Thyroid gland (tissue), 4 donors: ENCODE data around the gene PLEKHN1. TPM values are rescaled to one million over a fixed set of nuclear protein-coding genes. Genes with fewer than 3 reads are reported as not detected.

Source experiments
- DNase-seq, 2 donors: peaks; one replicate each; pipeline ENCODE4 v3.0.0-alpha.2; 2019
- H3K27ac ChIP-seq, 3 donors: fragments of 200-600 bp; sonication (generic); 1 replicate in 2 of 3; 2 replicates in 1 of 3; pipeline ENCODE4 v1.5.1; 2016 to 2019; ENCODE audit warnings: mild to moderate bottlenecking in 1 of 3, moderate library complexity in 1 of 3
- H3K27me3 ChIP-seq: fragments of 200-600 bp; sonication (generic); one replicate; pipeline ENCODE4 v1.5.1; 2019
- H3K36me3 ChIP-seq, 2 donors: fragments of 200-600 bp; sonication (generic); one replicate each; pipeline ENCODE4 v1.5.1; 2016 to 2019
- H3K4me1 ChIP-seq, 2 donors: fragments of 200-600 bp; sonication (generic); one replicate each; pipeline ENCODE4 v1.5.1; 2017 to 2019
- H3K4me3 ChIP-seq, 3 donors: fragments of 200-600 bp; sonication (generic); replicated peaks in 1 of 3; 1 replicate in 2 of 3; 2 replicates in 1 of 3; pipeline ENCODE4 v1.5.1; 2016; ENCODE audit warnings: mild to moderate bottlenecking in 1 of 3
- H3K9me3 ChIP-seq: fragments of 200-600 bp; sonication (generic); one replicate; pipeline ENCODE4 v1.5.1; 2017
- CTCF ChIP-seq, 6 experiments: fragments of 200-600 bp in 3 of 6; fragments of 450-650 bp in 3 of 6; sonication (generic) in 3 of 6; IDR thresholded peaks; one replicate each; pipeline ENCODE4 v1.5.1; 2016 to 2019; ENCODE audit warnings: antibody characterized with exemption in 6 of 6, mild to moderate bottlenecking in 2 of 6, inconsistent platforms in 1 of 6, moderate library complexity in 1 of 6
- POLR2A ChIP-seq, 2 donors: fragments of 450-650 bp; IDR thresholded peaks; one replicate each; pipeline ENCODE4 v1.6.1; 2017; ENCODE audit warnings: antibody characterized with exemption in 2 of 2, mild to moderate bottlenecking in 2 of 2, moderate library complexity in 1 of 2
- WGBS, 2 donors: methylation state at CpG; one replicate each; pipeline ENCODE4 v1.1.5; 2017; 5-methylcytosine and 5-hydroxymethylcytosine counted together
- intact Hi-C: fragments of 100-400 bp; cut with DNase I; formaldehyde crosslinking; loops from one replicate; pipeline ENCODE4 v1.15.1; 2023
- total RNA-seq, 4 donors: library from RNA; depleted of rRNA; stranded (reverse); fragments of >200 nt; gene quantifications; one replicate each; pipeline ENCODE4 v1.2.3, GENCODE V29; 2016

PLEKHN1 gene
- total RNA-seq, 4 donors from 2014 or later = 0.25 to 0.27 TPM; not detected in 2

GRCh38 chr1:970242-970972 is 4.1 kb downstream of the PLEKHN1 start:
- DNase-seq = no peak
- H3K4me3 ChIP-seq = no peak overlapping the region
- intact Hi-C loops = loop anchor here (5.0 to 10.0 kb wide), 2 partner anchors 68 to 324 kb away; no protein-coding TSS in a partner anchor
- H3K27me3 ChIP-seq = peaks cover 6% of the 10 kb centered on the region
- no peak overlapping the region for H3K27ac ChIP-seq
- peaks cover 12 to 33% of the 10 kb centered on the region in 2 donors for H3K4me1 ChIP-seq
- 18 to 28% methylated on average over 12 to 19 of the region's 33 CpGs for WGBS, 2 donors
- no peaks in the 10 kb centered on the region for H3K9me3 ChIP-seq
- no peaks in the 10 kb centered on the region for H3K36me3 ChIP-seq
- no peak for TF ChIP-seq CTCF (IDR thresholded peaks at IDR 0.05)
- TF ChIP-seq POLR2A (IDR thresholded peaks at IDR 0.05) = no peak

DNA sequence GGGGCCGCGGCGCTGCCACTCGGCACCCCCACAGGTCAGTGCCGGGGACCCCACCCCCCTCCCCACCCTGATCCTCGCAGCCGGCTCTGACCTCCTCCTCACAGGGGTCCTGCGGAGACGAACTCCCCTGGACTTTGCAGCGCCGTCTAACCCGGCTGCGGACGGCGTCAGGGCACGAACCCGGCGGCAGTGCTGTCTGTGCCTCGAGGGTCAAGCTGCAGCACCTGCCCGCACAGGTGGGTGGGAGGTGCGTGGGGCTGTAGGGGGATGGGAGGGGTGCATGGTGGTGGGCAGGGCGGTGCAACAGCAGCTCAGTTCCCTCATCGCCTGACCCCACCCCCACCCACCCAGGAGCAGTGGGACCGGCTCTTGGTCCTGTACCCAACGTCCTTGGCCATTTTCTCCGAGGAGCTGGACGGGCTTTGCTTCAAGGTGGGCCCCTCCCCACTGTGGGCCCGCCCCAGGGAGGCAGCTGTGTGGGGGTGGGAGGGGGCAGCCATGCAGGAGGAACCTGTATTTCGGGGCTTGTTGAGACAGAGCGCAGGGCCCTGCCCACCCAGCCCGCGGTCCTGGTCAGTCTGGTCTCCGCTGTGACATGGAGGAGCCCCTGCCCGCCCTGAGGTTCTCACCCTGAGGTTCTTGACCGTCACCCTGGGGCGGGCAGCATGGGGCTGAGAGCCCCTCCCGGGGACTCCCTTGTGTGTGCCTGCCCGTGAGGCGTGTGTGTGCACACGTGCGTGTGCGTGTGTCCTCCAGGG is 4.9 kb downstream of the PLEKHN1 start:
- Histone ChIP-seq H3K9me3 (no peaks in the 10 kb centered on the region), H3K27ac (no peak overlapping the region), H3K36me3 (no peaks in the 10 kb centered on the region), H3K4me1 (peaks cover 11 to 35% of the 10 kb centered on the region in 2 donors), H3K4me3 (no peak overlapping the region), H3K27me3 (peaks cover 6% of the 10 kb centered on the region)
- WGBS, 2 donors = 43% methylated on average over 30 of the region's 42 CpGs; no CpG with 5 or more reads in 1 of the 2 donors
- intact Hi-C loops = loop anchor here (5.0 to 10.0 kb wide), 2 partner anchors 69 to 324 kb away; no protein-coding TSS in a partner anchor
- TF ChIP-seq CTCF (IDR thresholded peaks at IDR 0.05) = no peak
- TF ChIP-seq POLR2A (IDR thresholded peaks at IDR 0.05) = no peak
- DNase-seq = no peak

- Histone ChIP-seq H3K4me1 (peaks cover 5 to 32% of the 10 kb centered on the region in 2 donors), H3K9me3 (no peaks in the 10 kb centered on the region), H3K27me3 (peaks cover 6% of the 10 kb centered on the region), H3K36me3 (no peaks in the 10 kb centered on the region), H3K4me3 (no peak overlapping the region), H3K27ac (no peak overlapping the region)
- 85 to 86% methylated on average over 20 of the region's 34 CpGs for WGBS, 2 donors
- TF ChIP-seq CTCF (IDR thresholded peaks at IDR 0.05) = no peak
- no peak for TF ChIP-seq POLR2A (IDR thresholded peaks at IDR 0.05)
- no peak for DNase-seq
- intact Hi-C loops = loop anchor here (5.0 to 10.0 kb wide), 2 partner anchors 70 to 323 kb away; no protein-coding TSS in a partner anchor
Measured at GRCh38 chr1:971751-972506, 5.6 kb downstream of the PLEKHN1 start.

GRCh38 chr1:972726-973458 is 6.6 kb downstream of the PLEKHN1 start:
- WGBS, 2 donors = 65 to 66% methylated on average over 15 to 20 of the region's 28 CpGs
- TF ChIP-seq POLR2A (IDR thresholded peaks at IDR 0.05) (no peak), CTCF (IDR thresholded peaks at IDR 0.05) (no peak)

More at GRCh38 chr1:972726-973458, 6.6 kb downstream of the PLEKHN1 start:
- no peak overlapping the region for H3K4me3 ChIP-seq
- H3K27ac ChIP-seq = no peak overlapping the region
- H3K9me3 ChIP-seq = no peaks in the 10 kb centered on the region
- intact Hi-C loops = loop anchor here (5.0 to 10.0 kb wide), 2 partner anchors 71 to 322 kb away; no protein-coding TSS in a partner anchor
- peaks cover 5 to 22% of the 10 kb centered on the region in 2 donors for H3K4me1 ChIP-seq
- no peaks in the 10 kb centered on the region for H3K36me3 ChIP-seq
- peaks cover 6% of the 10 kb centered on the region for H3K27me3 ChIP-seq
- DNase-seq = peak; percentile 63 to 66
